A673 (cell line): ENCODE measurements around the gene PACRG. TPM values are rescaled to one million over a fixed set of nuclear protein-coding genes. Genes with fewer than 3 reads are reported as not detected.

ENCODE experiments used
- BruUV-seq: library from RNA; stranded (reverse); fragments of 400-500 nt; replicated peaks from 2 replicates; lab custom pipeline; 2021; lab: Mats Ljungman, UMichigan
- CTCF ChIA-PET: fragments of 300-600 bp; sonication (Branson Sonifier 250); formaldehyde crosslinking; loops from one replicate; lab custom pipeline; 2022; ENCODE audit warnings: antibody characterized with exemption; lab: Charles Lee
- POLR2A ChIA-PET: fragments of 300-600 bp; sonication (Branson Sonifier 250); formaldehyde crosslinking; loops from one replicate; lab custom pipeline; 2022; ENCODE audit warnings: antibody characterized with exemption; ENCODE audit not compliant: low non-redundant PET; lab: Charles Lee
- DNase-seq: peaks from one replicate; pipeline ENCODE4 v3.0.0-alpha.2; 2015; ENCODE audit warnings: low spot score
- H3K27ac ChIP-seq: fragments of 200-600 bp; sonication (generic); 2 replicates; pipeline ENCODE4 v1.5.1; 2016; ENCODE audit warnings: mixed run types, low read depth, mild to moderate bottlenecking, mixed read lengths, antibody characterized with exemption, low read length; ENCODE audit not compliant: poor library complexity, severe bottlenecking
- H3K27me3 ChIP-seq: fragments of 200-600 bp; sonication (generic); replicated peaks from 2 replicates; pipeline ENCODE4 v1.6.1; 2017; ENCODE audit warnings: mixed run types, low read depth, mild to moderate bottlenecking, mixed read lengths, antibody characterized with exemption, low read length; ENCODE audit not compliant: insufficient read depth, poor library complexity
- H3K36me3 ChIP-seq: fragments of 200-600 bp; sonication (generic); 2 replicates; pipeline ENCODE4 v1.6.1; 2016; ENCODE audit warnings: mixed run types, mild to moderate bottlenecking, mixed read lengths, antibody characterized with exemption, low read length; ENCODE audit not compliant: insufficient read depth, poor library complexity, severe bottlenecking
- H3K4me1 ChIP-seq: fragments of 200-600 bp; sonication (generic); 2 replicates; pipeline ENCODE4 v1.6.1; 2017; ENCODE audit warnings: mixed run types, mild to moderate bottlenecking, mixed read lengths, antibody characterized with exemption, low read length; ENCODE audit not compliant: insufficient read depth, poor library complexity, severe bottlenecking
- H3K4me3 ChIP-seq: fragments of 200-600 bp; sonication (generic); 2 replicates; pipeline ENCODE4 v1.5.1; 2016; ENCODE audit warnings: low read depth, mixed run types, mild to moderate bottlenecking, mixed read lengths, low read length; ENCODE audit not compliant: poor library complexity, severe bottlenecking
- H3K9me3 ChIP-seq: fragments of 200-600 bp; sonication (generic); 2 replicates; pipeline ENCODE4 v1.6.1; 2016; ENCODE audit warnings: mixed run types, low read depth, mild to moderate bottlenecking, mixed read lengths, antibody characterized with exemption, low read length; ENCODE audit not compliant: poor library complexity, severe bottlenecking
- CTCF ChIP-seq: fragments of 300-800, 200-600 bp; sonication (generic); conservative IDR thresholded peaks from 2 replicates; pipeline ENCODE4 v1.5.1; 2017; ENCODE audit warnings: low read depth, mild to moderate bottlenecking, antibody characterized with exemption, low read length, moderate library complexity, mixed read lengths
- EZH2 ChIP-seq: fragments of 200-600 bp; sonication (generic); IDR thresholded peaks from 2 replicates; pipeline ENCODE4 v1.6.1; 2017; ENCODE audit warnings: borderline replicate concordance, low read depth, mild to moderate bottlenecking, mixed read lengths, antibody characterized with exemption, low read length; ENCODE audit not compliant: poor library complexity, severe bottlenecking
- intact Hi-C: fragments of 100-400 bp; cut with micrococcal nuclease; formaldehyde crosslinking; loops from one replicate; pipeline ENCODE4 v1.10.0; 2022; ENCODE audit not compliant: unreplicated experiment
- total RNA-seq: library from RNA; stranded (reverse); gene quantifications from 2 replicates; pipeline ENCODE4 v1.2.3, GENCODE V29; 2021

PACRG gene
- total RNA-seq, 1 experiment from 2014 or later: not detected

DNA sequence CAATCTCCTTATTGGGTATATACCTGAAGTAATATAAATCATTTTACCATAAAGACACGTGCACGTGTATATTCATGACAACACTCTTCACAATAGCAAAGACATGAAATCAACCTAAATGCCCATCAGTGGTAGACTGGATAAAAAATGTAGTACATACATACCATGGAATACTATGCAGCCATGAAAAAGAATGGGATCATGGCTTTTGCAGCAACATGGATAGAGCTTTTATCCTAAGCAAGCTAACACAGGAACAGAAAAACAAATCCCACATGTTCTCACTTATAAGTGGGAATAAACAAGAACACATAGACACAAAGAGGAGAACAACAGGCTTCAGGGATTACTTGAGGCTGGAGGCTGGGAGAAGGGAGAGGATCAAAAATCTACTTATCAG is 478.4 kb downstream of the PACRG start:
- no peak overlapping the region for H3K4me3 ChIP-seq
- H3K4me1 ChIP-seq: no peaks in the 10 kb centered on the region
- H3K9me3 ChIP-seq: no peaks in the 10 kb centered on the region
- no peaks in the 10 kb centered on the region for H3K36me3 ChIP-seq
- intact Hi-C loops: no loop called here
- TF ChIP-seq CTCF (no peak), EZH2 (no peak)
- POLR2A ChIA-PET: no interaction called here
- DNase-seq: no peak
- no peak overlapping the region for H3K27ac ChIP-seq
- peaks cover 3% of the 10 kb centered on the region for H3K27me3 ChIP-seq
- CTCF ChIA-PET: no interaction called here
- no TSS peak for BruUV-seq

GRCh38 chr6:163207431-163208383 is 479.9 kb downstream of the PACRG start:
- BruUV-seq: no TSS peak
- Histone ChIP-seq H3K4me1 (no peaks in the 10 kb centered on the region), H3K9me3 (peaks cover 7% of the 10 kb centered on the region), H3K36me3 (no peaks in the 10 kb centered on the region), H3K27me3 (peaks cover 3% of the 10 kb centered on the region), H3K4me3 (no peak overlapping the region), H3K27ac (no peak overlapping the region)
- no peak for DNase-seq
- POLR2A ChIA-PET: no interaction called here
- TF ChIP-seq EZH2: no peak
- TF ChIP-seq CTCF: no peak
- intact Hi-C loops: no loop called here
- CTCF ChIA-PET: no interaction called here

- Histone ChIP-seq H3K36me3 (no peaks in the 10 kb centered on the region), H3K4me1 (no peaks in the 10 kb centered on the region), H3K4me3 (no peak overlapping the region), H3K27me3 (no peaks in the 10 kb centered on the region), H3K9me3 (peaks cover 7% of the 10 kb centered on the region), H3K27ac (no peak overlapping the region)
- no TSS peak for BruUV-seq
- ChIA-PET POLR2A (no interaction called here), CTCF (no interaction called here)
- TF ChIP-seq EZH2 (no peak), CTCF (no peak)
- intact Hi-C loops: no loop called here
- no peak for DNase-seq
Observed at GRCh38 chr6:163209005-163209404, 481.2 kb downstream of the PACRG start.
